GM12878 (cell line): ENCODE results near the gene LPIN3. TPM values are rescaled to one million over a fixed set of nuclear protein-coding genes. Genes with fewer than 3 reads are reported as not detected.

Experiments used
- ATAC-seq: fragments of 200-7000 bp; cut with Tn5 transposase; 3 replicates; pipeline ENCODE4 v1.9.1; 2020; ENCODE audit warnings: mild to moderate bottlenecking, moderate library complexity
- BruUV-seq: library from RNA; stranded (reverse); fragments of 400-500 nt; replicated peaks from 2 replicates; lab custom pipeline; 2021; lab: Mats Ljungman, UMichigan
- CTCF ChIA-PET: fragments of 300-600 bp; sonication (Branson Sonifier 250); formaldehyde crosslinking; extraction: SDS; loops from one replicate; lab custom pipeline; 2021; ENCODE audit warnings: inconsistent platforms; lab: Yijun Ruan, JAX
- POLR2A ChIA-PET: fragments of 350-600 bp; formaldehyde crosslinking; extraction: SDS; loops from one replicate; lab custom pipeline; 2021; ENCODE audit warnings: inconsistent platforms; lab: Charles Lee
- RAD21 ChIA-PET: fragments of 300-600 bp; sonication (Branson Sonifier 250); formaldehyde crosslinking; loops from one replicate; lab custom pipeline; 2023; ENCODE audit warnings: antibody characterized with exemption; ENCODE audit not compliant: unreplicated experiment; lab: Charles Lee
- SMC1A ChIA-PET: fragments of 300-600 bp; sonication (Branson Sonifier 250); formaldehyde crosslinking; loops from one replicate; lab custom pipeline; 2023; ENCODE audit not compliant: unreplicated experiment, uncharacterized antibody; lab: Charles Lee
- DNase-seq: peaks from one replicate; pipeline ENCODE4 v3.0.0-alpha.2; 2011; ENCODE audit warnings: low read depth, low spot score
- FAIRE-seq: peaks from 3 replicates; lab custom pipeline; 2011; peaks lifted over from hg19 to GRCh38; lab: Jason Lieb, UNC
- H2AFZ ChIP-seq: 2 replicates; pipeline ENCODE4 v1.6.0; 2011; ENCODE audit warnings: low read depth, low read length, control low read depth; ENCODE audit not compliant: control insufficient read depth
- H3K27ac ChIP-seq: 2 replicates; pipeline ENCODE4 v1.5.1; 2011; ENCODE audit warnings: control low read depth; ENCODE audit not compliant: control insufficient read depth, insufficient read depth
- H3K27me3 ChIP-seq, 2 experiments: replicated peaks in 1 of 2; 2 replicates each; pipeline versions ENCODE4 v1.6.0 to v1.6.1; 2011; ENCODE audit warnings: low read length in 1 of 2; ENCODE audit not compliant: control insufficient read depth in 2 of 2, insufficient read depth in 2 of 2
- H3K36me3 ChIP-seq, 2 experiments: 2 replicates each; pipeline ENCODE4 v1.5.1; 2011; ENCODE audit warnings: low read length in 1 of 2; ENCODE audit not compliant: control insufficient read depth in 2 of 2, insufficient read depth in 2 of 2
- H3K4me1 ChIP-seq: 2 replicates; pipeline ENCODE4 v1.6.1; 2011; ENCODE audit warnings: mild to moderate bottlenecking, low read length, moderate library complexity, mixed read lengths; ENCODE audit not compliant: control insufficient read depth, insufficient read depth
- H3K4me2 ChIP-seq: 2 replicates; pipeline ENCODE4 v1.6.0; 2011; ENCODE audit warnings: control low read depth; ENCODE audit not compliant: control insufficient read depth, insufficient read depth
- H3K4me3 ChIP-seq: fragments of 200-600 bp; sonication (generic); 2 replicates; pipeline ENCODE4 v1.5.1; 2016
- H3K79me2 ChIP-seq: 2 replicates; pipeline ENCODE4 v1.6.0; 2011; ENCODE audit warnings: low read length; ENCODE audit not compliant: control insufficient read depth, insufficient read depth
- H3K9ac ChIP-seq: 2 replicates; pipeline ENCODE4 v1.8.0; 2011; ENCODE audit warnings: low read length, control low read depth, mixed read lengths; ENCODE audit not compliant: control insufficient read depth, insufficient read depth
- H3K9me3 ChIP-seq: replicated peaks from 3 replicates; pipeline ENCODE4 v1.5.1; 2011; ENCODE audit warnings: mild to moderate bottlenecking, low read length; ENCODE audit not compliant: control insufficient read depth, insufficient read depth
- H4K20me1 ChIP-seq: 2 replicates; pipeline ENCODE4 v1.6.0; 2011; ENCODE audit not compliant: control insufficient read depth, insufficient read depth
- CREM ChIP-seq: IDR thresholded peaks from 2 replicates; pipeline ENCODE4 v1.6.1; 2014; ENCODE audit warnings: antibody characterized with exemption, low read depth
- E2F8 ChIP-seq: fragments of 450-650 bp; IDR thresholded peaks from 2 replicates; pipeline ENCODE4 v1.6.1; 2018; ENCODE audit warnings: mild to moderate bottlenecking, low read depth, moderate library complexity; ENCODE audit not compliant: partially characterized antibody
- IKZF2 ChIP-seq, 2 experiments: fragments of 450-650 bp; IDR thresholded peaks; 2 replicates each; pipeline ENCODE4 v1.6.1; 2017; ENCODE audit warnings: mild to moderate bottlenecking in 2 of 2, moderate library complexity in 2 of 2
- KAT2A ChIP-seq: conservative IDR thresholded peaks from 2 replicates; pipeline ENCODE4 v1.6.1; 2011; ENCODE audit warnings: low read depth, low read length; ENCODE audit not compliant: control insufficient read depth
- MEF2B ChIP-seq: fragments of 450-650 bp; IDR thresholded peaks from 2 replicates; pipeline ENCODE4 v1.6.1; 2018; ENCODE audit warnings: mild to moderate bottlenecking, moderate library complexity; ENCODE audit not compliant: partially characterized antibody, poor library complexity, severe bottlenecking
- MYC ChIP-seq: IDR thresholded peaks from 2 replicates; pipeline ENCODE4 v1.6.1; 2011; ENCODE audit warnings: mild to moderate bottlenecking, low read length, moderate library complexity, inconsistent platforms; ENCODE audit not compliant: insufficient read depth, insufficient replicate concordance, insufficient read length, severe bottlenecking
- POLR2AphosphoS2 ChIP-seq: IDR thresholded peaks from 2 replicates; pipeline ENCODE4 v1.6.1; 2011; ENCODE audit warnings: low read depth, mild to moderate bottlenecking, low read length, improper control_type of control experiment, moderate library complexity
- RAD51 ChIP-seq: fragments of 450-650 bp; IDR thresholded peaks from 2 replicates; pipeline ENCODE4 v1.6.1; 2016; ENCODE audit warnings: moderate library complexity, mild to moderate bottlenecking, inconsistent platforms
- SIN3A ChIP-seq: IDR thresholded peaks from 2 replicates; pipeline ENCODE4 v1.6.1; 2012; ENCODE audit warnings: low read depth, low read length, improper control_type of control experiment
- SMAD5 ChIP-seq: IDR thresholded peaks from 2 replicates; pipeline ENCODE4 v1.6.1; 2016; ENCODE audit warnings: antibody characterized with exemption, low read depth
- ZNF592 ChIP-seq: fragments of 450-650 bp; IDR thresholded peaks from 2 replicates; pipeline ENCODE4 v1.6.1; 2017; ENCODE audit warnings: mild to moderate bottlenecking, moderate library complexity
- WGBS: methylation state at CpG from one replicate; pipeline ENCODE4 v1.1.6; 2016; ENCODE audit warnings: low lambda C conversion rate; ENCODE audit not compliant: insufficient replicate concordance, insufficient coverage; ENCODE audit errors: missing lambda C conversion rate; 5-methylcytosine and 5-hydroxymethylcytosine counted together
- in situ Hi-C: fragments of 300-500 bp; cut with MboI; formaldehyde crosslinking; loops from 9 replicates; pipeline ENCODE4 v1.14.3; 2018; ENCODE audit warnings: mixed read lengths
- intact Hi-C: fragments of 100-400 bp; cut with micrococcal nuclease; formaldehyde crosslinking; loops from one replicate; pipeline ENCODE4 v1.14.2; 2022; ENCODE audit not compliant: unreplicated experiment
- polyA plus RNA-seq, 11 experiments: library from polyadenylated mRNA; depleted of rRNA in 4 of 11; unstranded in 6 of 11; stranded (reverse) in 5 of 11; fragments of >200 nt; fragmentation: Nextera tagmentation in 4 of 11; fragmentation: Illumina TruSeq in 1 of 11; extraction: Ambion mirVana in 4 of 11; extraction: Trizol in 1 of 11; gene quantifications; 1 replicate in 1 of 11; 2 replicates in 10 of 11; pipeline versions ENCODE4 v1.2.1 to v1.2.3, GENCODE V29; 2011 to 2016; ENCODE audit warnings: inconsistent platforms in 2 of 11, missing spikeins in 2 of 11, low read depth in 1 of 11
- total RNA-seq, 4 experiments: library from RNA; depleted of rRNA in 3 of 4; stranded (reverse); fragments of >200 nt in 3 of 4; fragmentation: Illumina TruSeq in 1 of 4; extraction: Trizol in 1 of 4; gene quantifications; 2 replicates each; pipeline versions ENCODE4 v1.2.1 to v1.2.3, GENCODE V29; 2013 to 2021

The LPIN3 gene
- total and polyA plus RNA-seq, 10 of the 15 experiments (the other 5 are each of a cell fraction or from before 2014, with no cell fraction given), result 0.13 to 1.3 (median 0.51) TPM

- Histone ChIP-seq H2AFZ (no peak overlapping the region), H4K20me1 (no peaks in the 10 kb centered on the region), H3K79me2 (no peaks in the 10 kb centered on the region), H3K4me1 (peaks cover 14% of the 10 kb centered on the region), H3K27ac (no peak overlapping the region), H3K9ac (no peak overlapping the region), H3K4me2 (no peak overlapping the region)
- intact Hi-C loops, result no loop called here
- ChIA-PET CTCF (no interaction called here), POLR2A (no interaction called here), SMC1A (no interaction called here)
- WGBS, result 55% methylated on average over 13 of the region's 13 CpGs
- no peak for DNase-seq
- no peak for FAIRE-seq
- TF ChIP-seq POLR2AphosphoS2 (no peak), MYC (no peak), IKZF2 (IDR thresholded peaks at IDR 0.05) (no peak), SIN3A (no peak), CREM (no peak), MEF2B (no peak), ZNF592 (no peak), SMAD5 (no peak), E2F8 (no peak), KAT2A (no peak), RAD51 (no peak)
- TF ChIP-seq, all 136 proteins: peak for 0
- Histone ChIP-seq H3K27me3 (peaks cover 0 to 15% of the 10 kb centered on the region in 2 experiments), H3K9me3 (no peaks in the 10 kb centered on the region), H3K4me3 (no peak overlapping the region), H3K36me3 (no peaks in the 10 kb centered on the region)
- in situ Hi-C loops, result no loop called here
- RAD21 ChIA-PET, result no interaction called here
- no TSS peak for BruUV-seq
- no peak for ATAC-seq
These were observed 26.7 kb downstream of the LPIN3 start for GRCh38 chr20:41367393-41367695.
